Measurements from ENCODE around the gene ZNF446. TPM values are rescaled to one million over a fixed set of nuclear protein-coding genes. Genes with fewer than 3 reads are reported as not detected.
A peak's percentile ranks its signal among the peaks of the same experiment; 100 is the strongest.
"Not testable (repeated sequence)": the region's sequence is repeated elsewhere in the genome, so short reads cannot be mapped to it uniquely, and the experiment has no call there.

Gene ZNF446
- total RNA-seq, 2 experiments from 2014 or later, result 3.5 to 4.0 TPM

DNA sequence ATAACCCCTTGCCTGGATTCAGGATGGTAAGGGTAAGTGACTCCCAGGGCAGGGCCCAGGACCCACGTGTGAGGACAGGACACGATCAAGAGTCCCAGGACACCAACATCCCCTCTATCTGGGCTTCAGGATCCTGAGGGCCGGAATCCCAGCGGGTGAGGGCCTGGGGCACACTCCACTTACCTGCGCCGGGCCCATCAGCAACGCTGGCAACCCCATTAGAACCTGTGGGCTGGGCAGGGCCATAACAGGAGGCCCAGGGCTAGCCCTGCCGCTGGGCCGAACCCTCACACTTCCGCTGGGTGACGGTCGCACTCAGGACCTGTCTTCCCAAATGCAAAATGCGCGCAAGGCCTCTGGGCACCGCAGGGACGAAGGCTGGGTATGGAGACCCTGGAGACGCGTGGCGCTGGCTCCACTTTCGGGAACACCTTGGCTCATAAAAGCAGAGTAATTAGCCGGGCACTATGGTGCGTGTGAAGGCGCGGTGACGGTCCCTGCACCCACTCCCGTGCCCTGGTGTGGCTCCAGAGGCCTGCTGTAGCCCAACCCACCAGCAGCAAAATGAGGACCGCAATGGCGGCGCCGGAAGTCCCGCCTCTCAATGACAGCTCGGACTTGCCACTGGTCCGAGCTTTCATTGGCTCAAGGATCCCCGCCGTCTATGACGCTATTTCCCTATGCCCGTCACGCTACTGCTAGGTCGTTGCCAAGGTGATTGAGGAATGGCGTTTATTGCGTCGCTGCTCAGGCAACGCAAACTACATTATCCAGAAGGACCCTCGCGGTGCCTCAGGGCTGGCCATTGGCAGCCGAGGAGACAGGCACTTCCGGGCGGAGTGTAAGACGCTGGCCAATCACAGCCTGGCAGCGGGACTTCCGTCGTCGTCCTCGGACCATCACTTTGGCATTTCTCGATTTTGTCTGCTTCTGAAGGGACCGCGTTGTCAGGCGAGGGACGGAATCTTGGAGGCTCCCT, 36.3 kb upstream of the ZNF446 start, which contains the start of gene ZNF132:
Gene ZNF132 (minus strand): TSS at position 578 of the 979 bp plus-strand sequence. CDS start 332 bp downstream, at position 246.
- ChIA-PET POLR2A (no interaction called here), CTCF (interaction anchor here (0.6 kb wide), 1 partner anchor 153 kb away, joined by 3 read pairs; no protein-coding TSS in a partner anchor)
- TF ChIP-seq, protein P1, sequence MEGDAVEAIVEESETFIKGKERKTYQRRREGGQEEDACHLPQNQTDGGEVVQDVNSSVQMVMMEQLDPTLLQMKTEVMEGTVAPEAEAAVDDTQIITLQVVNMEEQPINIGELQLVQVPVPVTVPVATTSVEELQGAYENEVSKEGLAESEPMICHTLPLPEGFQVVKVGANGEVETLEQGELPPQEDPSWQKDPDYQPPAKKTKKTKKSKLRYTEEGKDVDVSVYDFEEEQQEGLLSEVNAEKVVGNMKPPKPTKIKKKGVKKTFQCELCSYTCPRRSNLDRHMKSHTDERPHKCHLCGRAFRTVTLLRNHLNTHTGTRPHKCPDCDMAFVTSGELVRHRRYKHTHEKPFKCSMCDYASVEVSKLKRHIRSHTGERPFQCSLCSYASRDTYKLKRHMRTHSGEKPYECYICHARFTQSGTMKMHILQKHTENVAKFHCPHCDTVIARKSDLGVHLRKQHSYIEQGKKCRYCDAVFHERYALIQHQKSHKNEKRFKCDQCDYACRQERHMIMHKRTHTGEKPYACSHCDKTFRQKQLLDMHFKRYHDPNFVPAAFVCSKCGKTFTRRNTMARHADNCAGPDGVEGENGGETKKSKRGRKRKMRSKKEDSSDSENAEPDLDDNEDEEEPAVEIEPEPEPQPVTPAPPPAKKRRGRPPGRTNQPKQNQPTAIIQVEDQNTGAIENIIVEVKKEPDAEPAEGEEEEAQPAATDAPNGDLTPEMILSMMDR (IDR thresholded peaks at IDR 0.05), result no peak
- intact Hi-C loops (cut with micrococcal nuclease), result no loop called here
- ATAC-seq, result peak; percentile 97
- H3K9me3 Mint-ChIP-seq, result peaks cover 46% of the 10 kb centered on the region
- peak within 1 kb of the TSS; percentile 90 for H3K27ac Mint-ChIP-seq
- peak within 1 kb of the TSS; percentile 81 for H3K4me3 Mint-ChIP-seq
- H3K4me1 Mint-ChIP-seq (ENCODE audit: low read depth), result peaks cover 21% of the 10 kb centered on the region
- no peaks in the 10 kb centered on the region for H3K27me3 Mint-ChIP-seq
- DNase-seq, result peak; percentile 98
- peaks cover 52% of the 10 kb centered on the region for H3K36me3 Mint-ChIP-seq (ENCODE audit: low read depth)

DNA sequence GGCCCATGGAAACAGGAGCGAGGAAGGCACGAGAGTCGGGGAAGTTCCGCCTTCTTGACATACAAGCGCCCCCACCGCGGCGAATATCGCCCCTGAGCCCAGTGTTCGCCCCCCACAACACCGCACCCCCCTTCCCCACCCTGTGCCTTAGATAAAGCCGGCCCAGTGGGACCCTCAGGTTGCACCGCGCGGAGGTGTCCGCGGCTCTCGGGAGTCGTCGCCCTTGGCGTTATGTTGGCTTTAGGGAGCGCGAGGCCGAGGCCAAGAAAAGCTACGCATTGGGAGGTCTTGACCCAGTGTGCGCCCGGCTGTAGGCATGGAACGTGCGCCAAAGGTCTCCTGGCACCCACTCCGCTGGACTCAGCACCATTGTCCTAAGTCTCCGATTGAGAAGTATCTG, 35.6 kb upstream of the ZNF446 start:
- H3K4me3 Mint-ChIP-seq, result peak overlapping the region; percentile 81
- ATAC-seq (no peak), DNase-seq (no peak)
- ChIA-PET CTCF (interaction anchor here (0.6 kb wide), 1 partner anchor 154 kb away, joined by 3 read pairs; no protein-coding TSS in a partner anchor), POLR2A (interaction anchor here (0.7 kb wide), 1 partner anchor 11 kb away, joined by 3 read pairs; the partner anchor contains the start of gene ZNF324B)
- H3K9me3 Mint-ChIP-seq, result peaks cover 39% of the 10 kb centered on the region
- no peaks in the 10 kb centered on the region for H3K27me3 Mint-ChIP-seq
- H3K36me3 Mint-ChIP-seq (ENCODE audit: low read depth), result peaks cover 45% of the 10 kb centered on the region
- intact Hi-C loops (cut with micrococcal nuclease), result no loop called here
- H3K4me1 Mint-ChIP-seq (ENCODE audit: low read depth), result peaks cover 21% of the 10 kb centered on the region
- TF ChIP-seq, protein P1 (IDR thresholded peaks at IDR 0.05), result no peak
- H3K27ac Mint-ChIP-seq, result peak overlapping the region; percentile 90

DNA sequence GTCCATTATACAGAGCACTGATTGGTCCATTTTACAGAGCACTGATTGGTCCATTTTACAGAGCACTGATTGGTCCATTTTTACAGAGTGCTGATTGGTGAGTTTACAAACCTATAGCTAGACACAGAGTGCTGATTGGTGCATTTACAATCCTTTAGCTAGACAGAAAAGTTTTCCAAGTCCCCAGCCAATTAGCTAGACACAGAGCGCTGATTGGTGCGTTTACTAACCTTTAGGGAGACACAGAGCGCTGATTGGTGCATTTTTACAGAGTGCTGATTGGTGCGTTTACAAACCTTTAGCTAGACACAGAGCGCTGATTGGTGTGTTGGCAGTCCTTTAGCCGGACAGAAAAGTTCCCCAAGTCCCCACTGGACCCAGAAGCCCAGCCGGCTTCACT, 33.2 kb upstream of the ZNF446 start:
- intact Hi-C loops (cut with micrococcal nuclease); ATAC-seq; H3K27me3 Mint-ChIP-seq; H3K27ac Mint-ChIP-seq; H3K4me3 Mint-ChIP-seq; DNase-seq: not testable (repeated sequence)
- ChIA-PET CTCF (interaction anchor here (1.3 kb wide), 1 partner anchor 77 kb away, joined by 3 read pairs; the partner anchor contains the start of gene ZBTB45), POLR2A (interaction anchor here (1.2 to 1.4 kb wide), 3 partner anchors 17 to 214 kb away, joined by 3 to 4 read pairs (median 4); partner anchors contain the start of genes ZNF446 and ZNF544)
- Mint-ChIP-seq H3K36me3 (ENCODE audit: low read depth) (peaks cover 24% of the 10 kb centered on the region), H3K9me3 (peaks cover 22% of the 10 kb centered on the region), H3K4me1 (ENCODE audit: low read depth) (peaks cover 18% of the 10 kb centered on the region)

DNA sequence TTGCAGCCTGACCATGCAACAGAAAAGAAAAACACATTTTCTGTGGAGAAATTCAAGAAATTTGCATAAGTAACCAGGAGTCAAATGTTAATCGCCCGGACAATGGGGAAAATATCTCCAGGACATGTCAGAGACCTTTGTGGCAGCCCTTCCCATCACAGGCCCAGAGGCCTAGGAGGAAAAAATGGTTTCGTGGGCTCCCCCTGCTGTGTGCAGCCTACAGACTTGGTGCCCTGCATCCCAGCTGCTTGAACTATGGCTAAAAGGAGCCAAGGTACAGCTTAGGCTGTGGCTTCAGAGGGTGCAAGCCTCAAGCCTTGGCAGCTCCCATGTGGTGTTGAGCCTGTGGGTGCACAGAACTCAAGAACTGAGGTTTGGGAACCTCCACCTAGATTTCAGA, 27.3 kb upstream of the ZNF446 start:
- POLR2A ChIA-PET, result interaction anchor here (1.1 kb wide), 1 partner anchor 46 kb away, joined by 3 read pairs; no protein-coding TSS in a partner anchor
- peaks cover 13% of the 10 kb centered on the region for H3K27me3 Mint-ChIP-seq

DNA sequence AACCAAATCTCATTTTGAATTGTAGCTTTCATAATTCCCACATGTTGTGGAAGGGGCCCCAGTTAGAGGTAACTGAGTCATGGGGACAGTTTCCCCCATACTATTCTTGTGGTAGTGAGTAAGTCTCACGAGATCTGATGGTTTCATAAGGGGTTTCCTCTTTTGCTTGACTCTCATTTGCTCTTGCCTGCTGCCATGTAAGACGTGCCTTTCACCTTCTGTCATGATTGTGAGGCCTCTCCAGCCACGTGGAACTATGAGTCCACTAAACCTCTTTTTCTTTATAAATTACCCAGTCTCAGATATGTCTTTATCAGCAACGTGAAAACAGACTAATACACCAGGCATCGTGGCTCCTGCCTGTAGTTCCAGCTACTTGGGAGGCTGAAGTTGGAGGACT, 26.2 kb upstream of the ZNF446 start:
- Mint-ChIP-seq H3K27me3 (peaks cover 13% of the 10 kb centered on the region), H3K9me3 (peaks cover 14% of the 10 kb centered on the region), H3K4me1 (ENCODE audit: low read depth) (peaks cover 26% of the 10 kb centered on the region), H3K36me3 (ENCODE audit: low read depth) (peaks cover 15% of the 10 kb centered on the region)
- H3K27ac Mint-ChIP-seq; DNase-seq; intact Hi-C loops (cut with micrococcal nuclease); H3K4me3 Mint-ChIP-seq; ATAC-seq: not testable (repeated sequence)
- ChIA-PET POLR2A (interaction anchor here (0.7 to 1.4 kb wide), 3 partner anchors 11 to 64 kb away, joined by 3 to 4 read pairs (median 3); no protein-coding TSS in a partner anchor), CTCF (interaction anchor here (1.2 kb wide), 1 partner anchor 41 kb away, joined by 3 read pairs; no protein-coding TSS in a partner anchor)

More for the DNA sequence above, 27.3 kb upstream of the ZNF446 start:
- CTCF ChIA-PET; H3K36me3 Mint-ChIP-seq (ENCODE audit: low read depth); H3K4me3 Mint-ChIP-seq; intact Hi-C loops (cut with micrococcal nuclease); DNase-seq; ATAC-seq; H3K27ac Mint-ChIP-seq: not testable (repeated sequence)
- Mint-ChIP-seq H3K4me1 (ENCODE audit: low read depth) (peaks cover 26% of the 10 kb centered on the region), H3K9me3 (peaks cover 14% of the 10 kb centered on the region)

DNA sequence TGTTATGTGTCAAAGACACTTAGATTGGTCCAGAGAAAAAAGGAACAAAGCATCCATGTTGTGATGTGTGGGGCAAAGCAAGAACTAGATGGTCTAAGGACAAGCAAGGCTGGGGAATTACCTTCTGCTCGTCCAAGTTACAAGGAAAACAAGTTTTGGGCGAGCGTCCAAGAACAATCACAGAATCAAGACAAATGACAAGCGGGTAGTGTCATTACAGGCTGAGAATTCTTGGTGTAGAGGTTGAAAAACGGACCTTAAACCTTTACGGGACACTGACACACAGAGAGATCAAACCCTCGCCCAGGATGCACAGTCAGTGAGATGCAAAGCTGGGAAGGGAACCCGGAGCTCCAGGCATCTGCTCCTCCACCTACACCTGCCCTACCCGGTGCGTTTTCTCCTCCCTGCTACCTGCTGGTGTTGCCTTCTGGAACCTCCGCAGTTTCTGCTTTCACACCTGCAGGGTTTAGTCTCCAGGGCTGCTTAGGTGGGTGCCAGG, 25.2 kb upstream of the ZNF446 start:
- no peak for DNase-seq
- intact Hi-C loops (cut with micrococcal nuclease), result no loop called here
- TF ChIP-seq, protein P1 (IDR thresholded peaks at IDR 0.05), result no peak
- ChIA-PET CTCF (interaction anchor here (1.2 to 1.5 kb wide), 2 partner anchors 42 to 69 kb away, joined by 3 read pairs; partner anchors contain the start of gene ZBTB45), POLR2A (interaction anchor here (1.1 to 1.4 kb wide), 2 partner anchors 10 kb away, joined by 3 read pairs; no protein-coding TSS in a partner anchor)
- H3K27me3 Mint-ChIP-seq, result peaks cover 13% of the 10 kb centered on the region
- no peak overlapping the region for H3K27ac Mint-ChIP-seq
- H3K36me3 Mint-ChIP-seq (ENCODE audit: low read depth), result peaks cover 17% of the 10 kb centered on the region
- H3K9me3 Mint-ChIP-seq, result peaks cover 14% of the 10 kb centered on the region
- peaks cover 26% of the 10 kb centered on the region for H3K4me1 Mint-ChIP-seq (ENCODE audit: low read depth)
- no peak for ATAC-seq
- peak overlapping the region; percentile 84 for H3K4me3 Mint-ChIP-seq
